ENCODE measurements around the gene GPATCH4. TPM values are rescaled to one million over a fixed set of nuclear protein-coding genes. Genes with fewer than 3 reads are reported as not detected.

Gene GPATCH4
- total and polyA plus RNA-seq, 7 experiments from 2014 or later = 33.3 to 59.1 (median 46.1) TPM

DNA sequence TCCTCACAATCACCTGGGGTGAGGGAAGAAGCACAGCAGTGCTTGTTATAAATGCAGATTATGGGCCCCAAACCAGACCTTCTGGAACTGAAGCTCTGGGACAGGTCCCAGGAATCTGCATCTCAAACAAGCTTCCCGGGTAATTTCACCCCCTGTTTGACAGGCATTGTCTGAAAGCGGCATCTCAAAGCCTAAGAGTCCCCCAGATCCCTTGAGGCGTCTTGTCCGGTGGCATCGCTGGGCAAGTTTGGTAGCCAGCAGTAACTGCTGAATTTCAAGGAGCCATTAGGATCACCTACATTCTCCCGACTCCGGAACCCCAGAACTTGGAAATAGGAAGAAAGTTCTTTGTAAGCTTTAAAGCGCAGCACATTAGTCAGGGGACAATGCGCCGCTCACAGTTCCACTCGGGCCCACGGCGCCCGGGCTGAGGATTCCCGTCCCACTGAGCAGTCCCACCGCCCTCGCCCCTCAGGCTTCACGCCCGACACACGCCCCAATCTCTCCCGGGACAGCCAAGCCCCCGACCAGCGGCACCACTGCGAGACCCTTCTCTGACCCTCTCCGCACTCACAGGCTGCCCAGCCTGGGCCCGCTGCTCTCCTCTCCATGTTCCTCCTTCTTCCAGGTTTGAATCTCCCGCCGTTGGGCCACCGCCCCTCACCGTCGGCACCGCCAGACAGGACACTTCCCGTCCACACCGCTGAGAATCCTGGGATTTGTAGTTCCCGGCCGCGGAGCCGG lies 29.2 kb downstream of the GPATCH4 start, which contains the start of gene IQGAP3:
TSS of gene IQGAP3 (minus strand) at position 647 of the 744 bp plus-strand sequence. CDS start at position 611, 36 bp downstream.
- Mint-ChIP-seq H3K4me1 (peaks cover 10 to 27% (median 19%) of the 10 kb centered on the region in 7 donors), H3K27ac (peak within 1 kb of the TSS in 5 of 9 donors; percentile 38 to 84 (median 59)), H3K36me3 (peaks cover 0 to 9% (median 0%) of the 10 kb centered on the region in 5 donors), H3K4me3 (peak within 1 kb of the TSS; percentile 69 to 94 (median 84)), H3K9me3 (peaks cover 0 to 2% (median 0%) of the 10 kb centered on the region in 11 donors), H3K27me3 (peaks cover 16 to 41% (median 32%) of the 10 kb centered on the region in 5 donors)
- Histone ChIP-seq H3K4me3 (ENCODE audit: low read length) (peak within 1 kb of the TSS; percentile 41), H3K27me3 (ENCODE audit: control insufficient read depth in 2 of 2, insufficient read depth in 2 of 2, low read length in 2 of 2) (peaks cover 0 to 16% of the 10 kb centered on the region in 2 donors), H3K36me3 (ENCODE audit: control insufficient read depth in 2 of 3, insufficient read depth in 3 of 3, low read length in 3 of 3) (no peaks in the 10 kb centered on the region), H3K27ac (ENCODE audit: low read depth, low read length) (no peak within 1 kb of the TSS), H3K9me3 (ENCODE audit: control insufficient read depth in 2 of 3, low read length in 3 of 3) (no peaks in the 10 kb centered on the region), H3K4me1 (ENCODE audit: control insufficient read depth in 2 of 2, insufficient read depth in 2 of 2, low read length in 2 of 2) (peaks cover 4 to 9% of the 10 kb centered on the region in 2 donors)
- ATAC-seq (peak; percentile 93), DNase-seq (peak; percentile 49 to 74 (median 63))
- intact Hi-C loops (cut with micrococcal nuclease) = loop anchor here (1.0 to 5.0 kb wide), 8 partner anchors 19 to 116 kb away; partner anchors contain the start of genes MEF2D (in 1 of the 2) and NAXE (in 1 of the 2)
- POLR2A ChIA-PET = interaction anchor here (0.5 to 1.6 kb wide), 4 partner anchors 10 to 143 kb away, joined by 3 to 4 read pairs (median 3); no protein-coding TSS in a partner anchor
- CTCF ChIA-PET = interaction anchor here (0.7 to 1.0 kb wide), 2 partner anchors 36 to 52 kb away, joined by 3 read pairs; no protein-coding TSS in a partner anchor

DNA sequence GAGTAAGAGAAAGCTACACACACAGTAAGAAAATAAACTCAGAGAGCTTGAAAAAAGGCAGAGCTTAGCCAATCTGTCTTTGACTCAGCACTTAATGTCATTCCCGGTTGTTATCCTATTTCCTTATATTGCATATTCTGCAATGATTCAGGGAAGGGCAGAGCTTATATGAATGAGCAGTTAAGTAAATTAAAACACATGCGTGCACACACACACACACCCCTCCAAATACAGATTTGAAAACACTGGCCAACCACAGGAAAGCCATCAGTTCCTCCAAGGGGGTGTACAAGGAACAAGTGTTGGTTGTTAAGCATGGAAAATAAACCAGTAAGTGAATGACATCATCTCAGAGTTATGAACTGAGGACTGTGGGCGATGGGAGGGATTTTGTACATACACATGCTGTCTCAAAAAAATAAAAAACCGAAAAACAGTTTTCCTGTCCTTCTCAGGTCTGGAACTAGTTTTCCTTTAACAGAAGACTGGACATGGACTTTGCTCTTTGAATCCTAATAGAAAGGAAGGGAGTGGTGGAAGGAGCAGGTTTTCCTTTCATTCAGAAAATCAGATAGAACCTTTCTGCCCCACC lies 29.9 kb downstream of the GPATCH4 start:
- ChIA-PET POLR2A (interaction anchor here (0.6 to 1.4 kb wide), 3 partner anchors 16 to 1015 kb away, joined by 3 to 5 read pairs (median 4); partner anchors contain the start of gene MEF2D), CTCF (interaction anchor here (1.0 kb wide), 1 partner anchor 37 kb away, joined by 3 read pairs; no protein-coding TSS in a partner anchor)
- DNase-seq (no peak), ATAC-seq (no peak)
- intact Hi-C loops (cut with micrococcal nuclease) = loop anchor here in 1 of 2 donors (5.0 kb wide), 1 partner anchor 36 kb away; no protein-coding TSS in a partner anchor
- Mint-ChIP-seq H3K27me3 (peaks cover 16 to 41% (median 32%) of the 10 kb centered on the region in 5 donors), H3K9me3 (peaks cover 0 to 2% (median 0%) of the 10 kb centered on the region in 11 donors), H3K27ac (no peak overlapping the region), H3K4me3 (peak overlapping the region in 5 of 10 donors; percentile 83 to 94 (median 84)), H3K4me1 (peaks cover 10 to 27% (median 19%) of the 10 kb centered on the region in 7 donors), H3K36me3 (peaks cover 0 to 11% (median 0%) of the 10 kb centered on the region in 5 donors)
- Histone ChIP-seq H3K9me3 (ENCODE audit: control insufficient read depth in 2 of 3, low read length in 3 of 3) (no peaks in the 10 kb centered on the region), H3K27ac (ENCODE audit: low read depth, low read length) (no peak overlapping the region), H3K4me3 (ENCODE audit: low read length) (no peak overlapping the region), H3K27me3 (ENCODE audit: control insufficient read depth in 2 of 2, insufficient read depth in 2 of 2, low read length in 2 of 2) (peaks cover 0 to 16% of the 10 kb centered on the region in 2 donors), H3K4me1 (ENCODE audit: control insufficient read depth in 2 of 2, insufficient read depth in 2 of 2, low read length in 2 of 2) (peaks cover 4 to 9% of the 10 kb centered on the region in 2 donors), H3K36me3 (ENCODE audit: control insufficient read depth in 2 of 3, insufficient read depth in 3 of 3, low read length in 3 of 3) (no peaks in the 10 kb centered on the region)

- H3K27me3 ChIP-seq (ENCODE audit: control insufficient read depth in 2 of 2, insufficient read depth in 2 of 2, low read length in 2 of 2) = peaks cover 0 to 4% of the 10 kb centered on the region in 2 donors
- ChIA-PET POLR2A (interaction anchor here (0.5 kb wide), 1 partner anchor 13 kb away, joined by 3 read pairs; no protein-coding TSS in a partner anchor), CTCF (interaction anchor here (1.6 kb wide), 1 partner anchor 21 kb away, joined by 4 read pairs; no protein-coding TSS in a partner anchor)
- intact Hi-C loops (cut with micrococcal nuclease) = no loop called here
- Mint-ChIP-seq H3K27ac (no peak overlapping the region), H3K9me3 (peaks cover 0 to 2% (median 0%) of the 10 kb centered on the region in 11 donors), H3K27me3 (peaks cover 0 to 16% (median 14%) of the 10 kb centered on the region in 5 donors), H3K4me1 (peaks cover 0 to 12% (median 3%) of the 10 kb centered on the region in 7 donors), H3K36me3 (peaks cover 0 to 10% (median 0%) of the 10 kb centered on the region in 5 donors), H3K4me3 (no peak overlapping the region)
- H3K36me3 ChIP-seq (ENCODE audit: control insufficient read depth in 2 of 3, insufficient read depth in 3 of 3, low read length in 3 of 3) = no peaks in the 10 kb centered on the region
- no peaks in the 10 kb centered on the region for H3K9me3 ChIP-seq (ENCODE audit: control insufficient read depth in 2 of 3, low read length in 3 of 3)
- no peak overlapping the region for H3K27ac ChIP-seq (ENCODE audit: low read depth, low read length)
- no peak for DNase-seq
- ATAC-seq = no peak
- no peak overlapping the region for H3K4me3 ChIP-seq (ENCODE audit: low read length)
- H3K4me1 ChIP-seq (ENCODE audit: control insufficient read depth in 2 of 2, insufficient read depth in 2 of 2, low read length in 2 of 2) = no peaks in the 10 kb centered on the region
Measured at GRCh38 chr1:156566436-156566835, 34.8 kb downstream of the GPATCH4 start.

DNA sequence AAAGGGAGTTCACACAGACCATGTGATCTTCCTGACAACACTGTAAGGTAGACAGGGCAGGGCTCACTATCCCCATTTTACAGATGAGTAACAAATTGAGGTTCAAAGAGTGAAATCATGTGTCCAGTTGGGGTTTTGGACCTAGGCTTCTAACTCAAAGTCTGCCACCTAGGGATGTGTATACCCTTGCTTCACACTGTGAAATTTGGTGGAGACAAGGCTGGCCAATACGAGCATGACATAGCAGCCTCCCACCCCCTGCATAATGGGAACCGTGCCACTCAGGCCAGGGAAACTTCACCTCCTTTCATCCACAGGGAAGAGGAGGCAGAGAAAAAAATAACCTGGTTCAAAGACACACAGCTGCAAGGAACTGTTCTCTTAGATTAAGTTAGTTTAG lies 35.8 kb downstream of the GPATCH4 start:
- H3K27me3 ChIP-seq (ENCODE audit: control insufficient read depth in 2 of 2, insufficient read depth in 2 of 2, low read length in 2 of 2) = no peaks in the 10 kb centered on the region
- Mint-ChIP-seq H3K9me3 (no peaks in the 10 kb centered on the region), H3K36me3 (peaks cover 0 to 10% (median 0%) of the 10 kb centered on the region in 5 donors), H3K27ac (no peak overlapping the region), H3K4me3 (no peak overlapping the region), H3K27me3 (peaks cover 0 to 7% (median 5%) of the 10 kb centered on the region in 5 donors), H3K4me1 (peaks cover 0 to 3% (median 0%) of the 10 kb centered on the region in 7 donors)
- DNase-seq (no peak), ATAC-seq (no peak)
- no peak overlapping the region for H3K27ac ChIP-seq (ENCODE audit: low read depth, low read length)
- intact Hi-C loops (cut with micrococcal nuclease) = no loop called here
- no peaks in the 10 kb centered on the region for H3K4me1 ChIP-seq (ENCODE audit: control insufficient read depth in 2 of 2, insufficient read depth in 2 of 2, low read length in 2 of 2)
- ChIA-PET CTCF (no interaction called here), POLR2A (interaction anchor here (0.6 kb wide), 1 partner anchor 620 kb away, joined by 3 read pairs; no protein-coding TSS in a partner anchor)
- no peak overlapping the region for H3K4me3 ChIP-seq (ENCODE audit: low read length)
- no peaks in the 10 kb centered on the region for H3K9me3 ChIP-seq (ENCODE audit: control insufficient read depth in 2 of 3, low read length in 3 of 3)
- no peaks in the 10 kb centered on the region for H3K36me3 ChIP-seq (ENCODE audit: control insufficient read depth in 2 of 3, insufficient read depth in 3 of 3, low read length in 3 of 3)

DNA sequence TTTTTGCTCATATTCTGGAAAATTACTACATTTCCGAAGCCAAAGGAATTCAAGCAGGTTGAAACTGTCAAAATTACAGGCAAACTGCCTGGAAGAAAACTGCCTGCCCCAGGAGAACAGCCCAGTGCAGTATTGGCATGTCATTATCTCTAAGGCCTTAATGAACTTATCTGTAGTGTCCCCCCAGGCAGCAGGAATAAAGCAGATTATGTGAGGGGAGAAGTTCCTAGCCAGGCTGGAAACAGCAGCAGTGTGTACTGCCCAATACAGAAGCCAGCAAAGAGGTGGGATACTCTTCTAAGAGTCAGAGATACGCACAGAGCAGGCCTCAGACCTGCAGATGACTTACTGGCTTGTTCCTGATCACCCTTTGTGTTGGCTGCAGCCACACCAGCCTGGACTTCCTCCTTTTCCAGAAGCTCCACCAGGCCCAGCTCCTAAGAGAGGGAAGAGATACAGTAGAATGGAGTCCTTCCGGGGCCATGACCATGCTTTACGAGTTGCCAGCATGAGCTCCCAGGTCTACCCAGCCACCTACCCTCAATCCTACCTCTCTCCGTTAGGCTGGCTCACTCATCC lies 40.6 kb downstream of the GPATCH4 start:
- Mint-ChIP-seq H3K9me3 (no peaks in the 10 kb centered on the region), H3K27me3 (no peaks in the 10 kb centered on the region), H3K27ac (no peak overlapping the region), H3K36me3 (peaks cover 0 to 4% (median 0%) of the 10 kb centered on the region in 5 donors), H3K4me3 (no peak overlapping the region), H3K4me1 (peaks cover 0 to 1% (median 0%) of the 10 kb centered on the region in 7 donors)
- CTCF ChIA-PET = no interaction called here
- intact Hi-C loops (cut with micrococcal nuclease) = no loop called here
- Histone ChIP-seq H3K9me3 (ENCODE audit: control insufficient read depth in 2 of 3, low read length in 3 of 3) (no peaks in the 10 kb centered on the region), H3K27me3 (ENCODE audit: control insufficient read depth in 2 of 2, insufficient read depth in 2 of 2, low read length in 2 of 2) (no peaks in the 10 kb centered on the region), H3K4me1 (ENCODE audit: control insufficient read depth in 2 of 2, insufficient read depth in 2 of 2, low read length in 2 of 2) (no peaks in the 10 kb centered on the region), H3K36me3 (ENCODE audit: control insufficient read depth in 2 of 3, insufficient read depth in 3 of 3, low read length in 3 of 3) (no peaks in the 10 kb centered on the region), H3K4me3 (ENCODE audit: low read length) (no peak overlapping the region), H3K27ac (ENCODE audit: low read depth, low read length) (no peak overlapping the region)
- POLR2A ChIA-PET = interaction anchor here (0.6 kb wide), 1 partner anchor 11 kb away, joined by 3 read pairs; no protein-coding TSS in a partner anchor
- ATAC-seq (no peak), DNase-seq (no peak)

DNA sequence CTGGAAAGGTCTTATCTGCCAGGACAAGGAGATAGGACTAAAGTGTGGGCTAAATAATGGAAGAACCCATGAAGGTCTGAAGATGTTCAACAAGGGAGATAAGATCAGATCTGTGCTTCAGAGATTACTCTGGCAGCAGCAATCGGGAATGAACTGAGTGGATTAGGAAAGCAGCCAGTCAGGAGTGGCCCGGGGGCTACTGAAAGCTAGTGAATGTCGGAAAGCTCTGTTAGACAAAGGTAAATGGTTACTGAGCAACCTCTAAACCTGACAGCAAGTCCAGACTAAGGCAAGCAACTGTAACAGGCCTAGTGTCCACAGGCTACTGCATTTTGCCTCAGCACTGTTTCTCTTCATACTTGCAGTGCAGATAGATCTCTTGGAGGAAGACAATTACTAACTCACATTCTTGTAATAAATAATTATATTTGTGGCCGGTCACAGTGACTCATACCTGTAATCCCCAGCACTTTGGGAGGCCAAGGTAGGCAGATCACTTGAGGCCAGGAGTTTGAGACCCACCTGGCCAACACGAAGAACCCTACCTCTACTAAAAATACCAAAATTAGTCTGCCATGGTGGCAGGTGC lies 41.4 kb downstream of the GPATCH4 start:
- H3K4me1 Mint-ChIP-seq = peaks cover 0 to 1% (median 0%) of the 10 kb centered on the region in 7 donors
- DNase-seq (no peak), ATAC-seq (no peak)
- H3K9me3 Mint-ChIP-seq = no peaks in the 10 kb centered on the region
- Histone ChIP-seq H3K4me1 (ENCODE audit: control insufficient read depth in 2 of 2, insufficient read depth in 2 of 2, low read length in 2 of 2) (no peaks in the 10 kb centered on the region), H3K4me3 (ENCODE audit: low read length) (no peak overlapping the region), H3K36me3 (ENCODE audit: control insufficient read depth in 2 of 3, insufficient read depth in 3 of 3, low read length in 3 of 3) (no peaks in the 10 kb centered on the region), H3K27me3 (ENCODE audit: control insufficient read depth in 2 of 2, insufficient read depth in 2 of 2, low read length in 2 of 2) (no peaks in the 10 kb centered on the region), H3K9me3 (ENCODE audit: control insufficient read depth in 2 of 3, low read length in 3 of 3) (no peaks in the 10 kb centered on the region), H3K27ac (ENCODE audit: low read depth, low read length) (no peak overlapping the region)
- no peak overlapping the region for H3K4me3 Mint-ChIP-seq
- H3K27me3 Mint-ChIP-seq = no peaks in the 10 kb centered on the region
- peaks cover 0 to 4% (median 0%) of the 10 kb centered on the region in 5 donors for H3K36me3 Mint-ChIP-seq
- no peak overlapping the region for H3K27ac Mint-ChIP-seq
- intact Hi-C loops (cut with micrococcal nuclease) = no loop called here
- ChIA-PET CTCF (no interaction called here), POLR2A (no interaction called here)
